ENCODE data around the gene ALDH3A1.

ALDH3A1 gene

DNA sequence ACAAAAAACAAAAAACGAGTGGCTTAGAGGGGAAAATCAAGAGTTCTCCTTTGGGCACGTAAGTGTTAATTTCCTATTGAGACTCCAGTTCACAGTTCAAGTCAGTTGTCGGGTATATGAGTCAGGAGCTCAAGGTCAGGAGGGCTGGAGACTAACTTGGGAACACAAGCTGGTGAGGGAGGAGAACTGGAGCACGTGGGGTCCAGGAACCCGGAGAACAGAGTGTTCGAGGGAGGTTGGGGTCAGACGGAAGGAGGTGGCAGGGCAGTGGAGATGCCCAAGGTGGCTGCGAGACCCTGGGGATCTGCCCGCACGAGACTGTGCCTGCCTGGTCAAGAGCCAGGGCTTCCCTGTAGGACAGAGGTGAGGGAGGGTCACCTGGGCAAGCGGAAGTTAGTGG is 12.0 kb downstream of the ALDH3A1 start:
- Mint-ChIP-seq H3K36me3 (ENCODE audit: low read depth) (no peaks in the 10 kb centered on the region), H3K9me3 (no peaks in the 10 kb centered on the region), H3K27ac (no peak overlapping the region), H3K4me3 (no peak overlapping the region), H3K27me3 (ENCODE audit: low read depth) (peaks cover 12% of the 10 kb centered on the region), H3K4me1 (no peaks in the 10 kb centered on the region)
- TF ChIP-seq, protein P1, sequence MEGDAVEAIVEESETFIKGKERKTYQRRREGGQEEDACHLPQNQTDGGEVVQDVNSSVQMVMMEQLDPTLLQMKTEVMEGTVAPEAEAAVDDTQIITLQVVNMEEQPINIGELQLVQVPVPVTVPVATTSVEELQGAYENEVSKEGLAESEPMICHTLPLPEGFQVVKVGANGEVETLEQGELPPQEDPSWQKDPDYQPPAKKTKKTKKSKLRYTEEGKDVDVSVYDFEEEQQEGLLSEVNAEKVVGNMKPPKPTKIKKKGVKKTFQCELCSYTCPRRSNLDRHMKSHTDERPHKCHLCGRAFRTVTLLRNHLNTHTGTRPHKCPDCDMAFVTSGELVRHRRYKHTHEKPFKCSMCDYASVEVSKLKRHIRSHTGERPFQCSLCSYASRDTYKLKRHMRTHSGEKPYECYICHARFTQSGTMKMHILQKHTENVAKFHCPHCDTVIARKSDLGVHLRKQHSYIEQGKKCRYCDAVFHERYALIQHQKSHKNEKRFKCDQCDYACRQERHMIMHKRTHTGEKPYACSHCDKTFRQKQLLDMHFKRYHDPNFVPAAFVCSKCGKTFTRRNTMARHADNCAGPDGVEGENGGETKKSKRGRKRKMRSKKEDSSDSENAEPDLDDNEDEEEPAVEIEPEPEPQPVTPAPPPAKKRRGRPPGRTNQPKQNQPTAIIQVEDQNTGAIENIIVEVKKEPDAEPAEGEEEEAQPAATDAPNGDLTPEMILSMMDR (IDR thresholded peaks at IDR 0.05; ENCODE audit: unreplicated experiment in 3 of 3), result no peak

DNA sequence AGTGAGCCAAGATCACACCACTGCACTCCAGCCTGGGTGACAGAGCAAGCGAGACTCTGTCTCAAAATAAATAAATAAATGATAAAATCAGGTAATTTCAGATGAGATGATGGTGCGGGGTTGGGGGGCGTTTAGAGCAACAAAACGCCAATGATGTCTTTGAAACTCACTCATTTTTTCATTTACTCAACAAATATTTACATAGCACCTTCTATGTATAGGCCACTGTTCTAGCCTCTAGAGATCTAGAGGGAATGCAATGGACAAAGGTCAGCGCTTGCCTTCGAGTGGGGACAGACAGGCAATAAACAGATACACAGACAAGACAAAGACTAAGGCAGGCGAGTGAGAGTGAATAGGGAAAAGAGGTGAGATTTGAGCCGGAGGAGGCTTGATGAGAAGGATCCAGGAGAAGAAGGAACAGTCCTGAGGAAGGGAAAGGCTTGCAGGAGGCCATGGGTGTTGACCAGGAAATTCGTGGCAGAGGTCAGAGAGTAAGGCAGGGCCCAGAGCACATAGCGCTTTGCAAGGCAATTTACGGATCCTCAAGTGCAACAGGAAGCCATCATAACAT is 14.1 kb downstream of the ALDH3A1 start:
- no peaks in the 10 kb centered on the region for H3K9me3 Mint-ChIP-seq
- no peak overlapping the region for H3K27ac Mint-ChIP-seq
- H3K4me1 Mint-ChIP-seq, result no peaks in the 10 kb centered on the region
- TF ChIP-seq, protein P1 (IDR thresholded peaks at IDR 0.05; ENCODE audit: unreplicated experiment in 3 of 3), result no peak
- H3K4me3 Mint-ChIP-seq, result no peak overlapping the region
- no peaks in the 10 kb centered on the region for H3K36me3 Mint-ChIP-seq (ENCODE audit: low read depth)
- H3K27me3 Mint-ChIP-seq (ENCODE audit: low read depth), result peaks cover 12% of the 10 kb centered on the region

DNA sequence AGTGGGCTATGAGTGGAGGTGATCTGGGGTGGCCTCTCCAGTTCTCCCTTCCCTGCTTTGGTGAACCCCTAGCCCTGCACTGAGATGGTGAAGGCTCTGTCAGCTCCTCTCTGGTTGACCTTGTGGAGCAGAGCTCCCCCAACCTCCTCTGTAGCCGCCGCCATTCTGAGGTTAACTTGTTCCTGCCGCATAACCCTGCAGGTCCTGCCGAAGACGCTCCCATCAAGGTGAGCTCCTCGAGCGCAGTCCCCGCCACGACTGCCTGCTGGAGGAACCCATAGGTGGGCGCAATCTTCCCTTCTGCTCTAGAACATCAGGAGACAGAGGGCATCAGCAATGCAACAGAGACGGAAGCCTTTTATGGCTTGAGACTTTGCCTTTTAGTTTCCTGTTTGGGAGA is 16.5 kb downstream of the ALDH3A1 start:
- TF ChIP-seq, protein P1 (IDR thresholded peaks at IDR 0.05; ENCODE audit: unreplicated experiment in 3 of 3), result no peak
- Mint-ChIP-seq H3K9me3 (no peaks in the 10 kb centered on the region), H3K36me3 (ENCODE audit: low read depth) (no peaks in the 10 kb centered on the region), H3K27ac (no peak overlapping the region), H3K27me3 (ENCODE audit: low read depth) (peaks cover 20% of the 10 kb centered on the region), H3K4me1 (peaks cover 19% of the 10 kb centered on the region), H3K4me3 (no peak overlapping the region)

DNA sequence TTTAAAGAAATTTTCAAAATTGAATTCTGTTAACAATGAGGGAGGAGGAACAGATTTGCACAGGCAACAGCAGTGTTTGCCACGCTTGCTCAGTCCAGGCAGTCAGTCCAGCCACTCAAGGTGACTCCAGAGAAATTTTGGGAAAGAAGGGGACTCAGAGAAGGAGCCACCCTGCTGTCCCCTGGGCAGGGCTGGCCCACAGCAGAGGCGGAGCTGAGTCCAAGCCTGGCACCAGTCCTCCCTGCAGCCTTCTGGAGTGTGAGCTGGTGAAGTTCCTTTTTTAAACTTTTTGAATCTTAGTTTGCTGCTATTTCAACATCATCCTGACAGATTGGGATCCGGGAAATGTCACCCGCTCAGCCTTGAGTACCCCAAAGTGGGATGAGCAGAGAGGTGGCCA is 17.3 kb downstream of the ALDH3A1 start:
- H3K4me3 Mint-ChIP-seq, result no peak overlapping the region
- peaks cover 20% of the 10 kb centered on the region for H3K27me3 Mint-ChIP-seq (ENCODE audit: low read depth)
- H3K27ac Mint-ChIP-seq, result no peak overlapping the region
- peaks cover 23% of the 10 kb centered on the region for H3K4me1 Mint-ChIP-seq
- H3K36me3 Mint-ChIP-seq (ENCODE audit: low read depth), result no peaks in the 10 kb centered on the region
- no peaks in the 10 kb centered on the region for H3K9me3 Mint-ChIP-seq
- TF ChIP-seq, protein P1 (IDR thresholded peaks at IDR 0.05; ENCODE audit: unreplicated experiment in 3 of 3), result no peak

DNA sequence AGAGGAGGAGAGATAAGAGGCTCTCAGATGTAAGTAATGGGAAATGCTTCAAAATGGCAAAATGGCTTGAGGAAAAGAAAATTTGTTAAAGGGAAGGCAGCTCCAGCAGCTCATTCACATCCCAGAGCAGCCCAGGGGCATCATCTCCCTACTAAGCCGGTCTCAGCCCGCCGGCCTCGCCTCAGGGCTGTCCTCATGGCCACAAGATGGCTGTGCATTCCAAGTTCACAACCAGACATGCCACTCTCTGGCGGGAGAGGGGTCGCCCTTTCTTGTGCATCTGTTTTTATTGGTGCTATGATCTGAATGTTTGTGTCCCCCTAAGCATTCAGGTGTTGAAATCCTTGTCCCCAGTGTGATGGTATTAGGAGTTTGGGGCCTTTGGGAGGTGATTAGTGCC is 18.2 kb downstream of the ALDH3A1 start:
- no peak overlapping the region for H3K4me3 Mint-ChIP-seq
- H3K4me1 Mint-ChIP-seq, result peaks cover 32% of the 10 kb centered on the region
- TF ChIP-seq, protein P1 (IDR thresholded peaks at IDR 0.05; ENCODE audit: unreplicated experiment in 3 of 3), result no peak
- no peaks in the 10 kb centered on the region for H3K36me3 Mint-ChIP-seq (ENCODE audit: low read depth)
- no peaks in the 10 kb centered on the region for H3K9me3 Mint-ChIP-seq
- H3K27ac Mint-ChIP-seq, result no peak overlapping the region
- H3K27me3 Mint-ChIP-seq (ENCODE audit: low read depth), result peaks cover 20% of the 10 kb centered on the region

DNA sequence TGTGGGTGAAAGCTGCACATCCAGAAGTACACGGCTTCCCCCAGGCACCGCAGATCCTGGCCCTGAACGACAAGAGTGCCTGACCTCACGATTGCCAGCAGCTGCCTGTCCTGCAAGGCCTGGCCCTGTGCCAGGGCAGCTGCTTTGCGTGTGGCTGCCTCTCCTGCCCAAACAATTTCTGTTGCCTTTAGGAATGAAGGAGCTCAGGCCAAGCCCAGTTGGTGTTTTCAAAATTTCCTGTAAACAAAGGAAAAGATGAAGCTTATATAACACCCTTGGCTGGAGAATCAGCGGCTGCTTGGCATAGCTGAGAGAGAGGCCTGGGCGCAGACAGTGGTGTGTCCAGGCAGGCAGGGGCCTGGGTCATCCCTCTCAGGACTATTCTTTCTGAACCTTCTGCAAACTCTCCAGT is 20.0 kb downstream of the ALDH3A1 start:
- H3K4me1 Mint-ChIP-seq, result peaks cover 36% of the 10 kb centered on the region
- H3K9me3 Mint-ChIP-seq, result no peaks in the 10 kb centered on the region

More for the DNA sequence above, 20.0 kb downstream of the ALDH3A1 start:
- H3K27me3 Mint-ChIP-seq (ENCODE audit: low read depth), result peaks cover 20% of the 10 kb centered on the region
- no peak overlapping the region for H3K4me3 Mint-ChIP-seq
- TF ChIP-seq, protein P1 (IDR thresholded peaks at IDR 0.05; ENCODE audit: unreplicated experiment in 3 of 3), result no peak
- H3K36me3 Mint-ChIP-seq (ENCODE audit: low read depth), result no peaks in the 10 kb centered on the region
- H3K27ac Mint-ChIP-seq, result peak overlapping the region; percentile 43 to 82 (median 76)
